ENCODE measurements around the gene PRLR.

GRCh38 chr5:35012365-35012764 is 217.9 kb downstream of the PRLR start:
- TF ChIP-seq CTCF (IDR thresholded peaks at IDR 0.05 in 2 of 3, conservative IDR thresholded peaks at IDR 0.05 in 1 of 3; ENCODE audit: control insufficient read depth in 2 of 3, extremely low read depth in 1 of 3, insufficient read depth in 1 of 3, low read depth in 3 of 3, low read length in 3 of 3) (no peak), MAX (IDR thresholded peaks at IDR 0.05; ENCODE audit: low read depth, low read length) (no peak), RCOR1 (conservative IDR thresholded peaks at IDR 0.05; ENCODE audit: low read depth, low read length) (no peak), REST (IDR thresholded peaks at IDR 0.05; ENCODE audit: low read depth, low read length) (no peak), HDGF (IDR thresholded peaks at IDR 0.05) (no peak), CHD4 (IDR thresholded peaks at IDR 0.05) (no peak), RELA (IDR thresholded peaks at IDR 0.05; ENCODE audit: borderline replicate concordance, partially characterized antibody) (no peak), SREBF2 (IDR thresholded peaks at IDR 0.05; ENCODE audit: low read length) (no peak), BCL11A (IDR thresholded peaks at IDR 0.05; ENCODE audit: low read depth, low read length) (no peak), CHD1 (IDR thresholded peaks at IDR 0.05; ENCODE audit: low read depth, low read length) (no peak), CEBPB (IDR thresholded peaks at IDR 0.05; ENCODE audit: borderline replicate concordance in 1 of 2, low read depth in 2 of 2, low read length in 2 of 2) (no peak), ZBED1 (IDR thresholded peaks at IDR 0.05; ENCODE audit: borderline replicate concordance) (no peak)
